ENCODE results near the gene UTY. TPM values are rescaled to one million over a fixed set of nuclear protein-coding genes. Genes with fewer than 3 reads are reported as not detected.

The UTY gene
- total RNA-seq, 1 donor from 2014 or later: 8.8 TPM

DNA sequence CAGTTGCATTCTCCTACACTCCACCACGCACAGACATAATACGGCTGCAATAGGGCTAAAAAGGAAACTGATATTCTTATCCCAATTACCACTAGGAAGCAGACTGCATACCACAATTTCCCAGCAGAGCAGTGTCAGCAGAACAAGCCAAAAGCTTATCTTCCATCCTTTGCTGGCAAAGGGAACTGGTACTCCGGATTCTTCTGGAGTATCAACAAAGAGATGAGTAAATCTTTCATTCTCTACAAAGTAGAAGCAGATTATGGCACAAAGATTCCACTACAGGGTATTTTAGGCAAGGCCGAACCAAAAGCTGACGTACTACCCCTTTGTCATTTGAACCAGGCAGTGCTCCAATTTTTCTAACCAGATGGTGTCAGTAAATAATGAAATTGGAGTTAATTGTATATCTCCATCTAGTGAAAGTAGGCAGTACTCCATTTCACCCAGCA is 56.5 kb downstream of the UTY start:
- DNase-seq (ENCODE audit: missing footprints) (no peak), ATAC-seq (peak; percentile 80)
- intact Hi-C loops (cut with DNase I): no loop called here

DNA sequence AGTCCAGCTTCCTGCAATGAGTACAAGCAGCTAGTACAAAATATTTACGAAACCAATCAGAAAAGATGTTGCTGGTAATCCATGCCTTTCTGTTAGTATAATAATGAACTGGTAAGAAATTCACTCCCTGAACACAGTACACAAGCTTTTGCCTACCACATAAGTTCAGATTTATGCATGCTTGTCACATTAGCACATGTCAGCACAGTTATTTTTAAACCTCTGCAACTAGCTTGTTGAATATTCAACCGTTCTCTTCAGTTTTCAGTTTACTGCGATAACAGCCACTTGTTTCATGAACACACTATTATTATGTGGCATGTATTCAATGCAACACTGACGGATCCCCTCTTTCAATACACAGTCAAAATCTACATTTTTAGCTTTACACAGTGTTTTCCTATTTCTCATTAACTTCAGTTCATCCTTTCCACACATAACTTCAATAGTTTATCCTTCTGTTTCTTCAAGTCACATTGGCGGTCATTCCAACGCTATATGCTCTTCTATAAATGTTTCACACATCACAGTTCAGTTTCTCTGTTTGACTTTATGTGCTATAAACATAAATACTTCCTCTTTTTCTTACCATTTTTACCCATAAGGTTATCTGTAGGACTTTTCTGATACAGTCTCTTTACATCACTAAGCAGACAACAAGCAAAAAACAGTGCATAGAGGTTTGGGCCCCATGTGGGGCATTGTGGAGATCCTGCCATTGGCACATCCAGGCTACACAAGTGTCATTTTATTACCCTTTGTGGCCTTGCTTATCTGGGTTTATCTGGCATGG is 62.8 kb downstream of the UTY start:
- ATAC-seq (no peak), DNase-seq (ENCODE audit: missing footprints) (no peak)
- intact Hi-C loops (cut with DNase I): no loop called here

DNA sequence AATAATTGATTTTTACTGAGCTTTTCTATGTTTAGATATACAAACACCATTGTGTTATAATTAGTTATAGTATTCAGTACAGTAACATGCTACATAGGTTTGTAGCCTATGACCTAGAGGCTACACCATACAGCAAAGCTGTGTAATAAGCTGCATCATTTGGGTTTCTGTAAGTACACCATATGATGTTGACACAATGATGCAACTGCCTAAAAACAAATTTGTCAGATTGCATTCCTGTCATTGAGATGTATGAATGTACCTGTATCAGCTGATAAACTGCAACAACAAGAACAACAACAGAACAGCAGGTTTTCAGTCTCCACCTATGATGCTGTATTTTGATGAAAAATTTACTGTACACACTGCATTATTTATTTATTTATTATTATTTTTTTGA is 64.3 kb downstream of the UTY start:
- ATAC-seq: no peak
- DNase-seq (ENCODE audit: missing footprints): no peak
- intact Hi-C loops (cut with DNase I): no loop called here

DNA sequence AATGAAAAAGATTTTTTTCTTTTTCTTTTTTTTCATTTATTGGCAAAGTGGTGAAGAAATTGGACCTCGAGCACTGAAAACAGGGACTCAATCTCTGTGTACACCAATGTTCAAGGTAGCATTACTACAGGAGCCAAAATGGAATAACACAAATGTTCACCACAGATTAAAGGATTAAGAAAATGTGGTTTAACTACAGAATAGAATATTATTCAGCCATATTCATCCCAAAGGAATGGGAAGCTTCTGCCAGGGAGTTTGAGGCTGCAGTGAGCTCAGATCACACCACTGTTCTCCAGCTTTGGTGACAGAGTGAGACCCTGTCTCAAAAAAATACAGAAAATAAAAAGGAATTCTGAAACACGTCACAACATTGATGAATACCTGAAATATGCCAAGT is 81.0 kb downstream of the UTY start:
- intact Hi-C loops (cut with DNase I): no loop called here
- ATAC-seq: no peak
- no peak for DNase-seq (ENCODE audit: missing footprints)

DNA sequence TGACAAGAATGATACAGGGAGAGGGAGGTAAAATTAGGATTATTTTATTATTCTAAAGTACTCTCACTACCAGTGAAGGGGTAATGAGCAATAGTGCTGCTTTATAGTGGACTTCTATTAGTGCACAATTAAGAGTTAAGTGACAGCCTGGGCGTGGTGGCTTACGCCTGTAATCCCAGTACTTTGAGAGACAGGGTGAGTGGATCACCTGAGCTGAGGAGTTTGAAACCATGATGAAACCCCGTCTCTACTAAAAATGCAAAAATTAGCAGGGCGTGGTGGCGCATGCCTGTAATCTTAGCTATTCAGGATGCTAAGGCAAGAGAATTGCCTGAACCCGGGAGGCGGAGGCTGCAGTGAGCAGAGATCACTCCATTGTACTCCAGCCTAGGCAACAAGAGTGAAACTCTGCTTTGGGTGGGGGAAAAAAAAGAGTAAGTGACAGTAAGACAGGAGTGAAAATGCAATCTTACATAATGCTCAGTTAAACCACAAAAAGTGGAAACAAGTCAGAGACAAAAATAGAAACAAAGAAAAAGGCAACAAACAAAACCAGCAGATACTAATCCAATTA is 98.6 kb downstream of the UTY start:
- DNase-seq (ENCODE audit: missing footprints) (no peak), ATAC-seq (no peak)
- intact Hi-C loops (cut with DNase I): no loop called here

DNA sequence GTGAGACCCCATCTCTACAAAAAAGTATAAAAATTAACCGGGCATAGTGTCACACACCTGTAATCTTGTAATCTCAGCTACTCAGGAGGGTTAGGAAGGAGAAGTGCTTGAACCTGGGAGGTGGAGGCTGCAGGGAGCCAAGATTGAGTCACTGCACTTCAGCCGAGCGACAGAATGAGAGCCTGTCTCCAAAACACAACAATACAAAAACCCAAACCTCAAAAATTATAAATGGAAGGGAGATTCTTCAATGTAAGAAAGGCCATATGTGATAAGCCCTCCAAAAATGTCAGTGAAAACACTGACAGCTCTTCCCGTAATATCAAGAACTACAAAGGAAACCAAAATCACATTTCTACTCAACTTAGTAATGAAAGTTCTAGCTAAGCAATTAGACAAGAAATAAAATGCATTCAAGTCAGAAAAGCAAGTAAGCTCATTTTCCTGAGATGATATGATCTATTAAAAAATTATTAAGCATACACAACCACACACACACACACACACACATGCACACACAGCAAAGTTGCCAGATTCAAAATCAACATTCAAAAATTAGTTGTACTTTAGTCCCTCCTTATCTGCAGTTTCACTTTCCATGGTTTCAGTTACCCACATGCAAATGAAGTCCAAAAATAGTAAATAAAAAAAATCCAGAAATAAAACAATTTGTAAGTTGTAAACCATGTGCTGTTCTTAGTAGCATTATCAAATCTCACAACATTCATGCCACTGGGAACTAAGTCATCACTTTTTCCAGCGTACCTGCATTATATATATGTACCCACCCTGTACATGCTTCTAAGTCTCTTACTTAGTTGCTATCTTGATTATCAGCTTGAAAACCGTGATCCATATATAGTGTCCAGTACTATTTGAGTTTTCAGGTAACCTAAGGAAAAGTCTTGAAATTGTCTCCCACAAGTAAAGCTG is 108.7 kb downstream of the UTY start:
- intact Hi-C loops (cut with DNase I): no loop called here
- ATAC-seq (no peak), DNase-seq (ENCODE audit: missing footprints) (no peak)

DNA sequence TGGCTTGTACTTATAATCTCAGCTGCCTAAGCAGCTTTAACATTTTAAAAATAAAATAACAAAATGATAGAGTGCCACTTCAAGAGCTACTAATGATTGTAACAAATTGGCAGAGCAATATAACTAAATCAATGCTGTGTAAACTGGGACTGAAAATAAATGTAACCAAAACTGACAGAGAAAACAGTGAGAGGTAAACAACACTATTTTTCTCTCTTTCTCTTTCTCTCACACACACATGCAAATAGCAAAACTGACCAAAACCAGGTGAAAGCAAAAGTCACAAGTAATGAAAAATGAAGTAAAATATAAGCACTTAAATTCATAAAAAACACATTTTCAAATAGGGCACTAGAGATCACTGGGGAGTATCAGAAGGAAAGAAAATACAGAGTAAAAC is 109.6 kb downstream of the UTY start:
- ATAC-seq (no peak), DNase-seq (ENCODE audit: missing footprints) (no peak)
- intact Hi-C loops (cut with DNase I): no loop called here

DNA sequence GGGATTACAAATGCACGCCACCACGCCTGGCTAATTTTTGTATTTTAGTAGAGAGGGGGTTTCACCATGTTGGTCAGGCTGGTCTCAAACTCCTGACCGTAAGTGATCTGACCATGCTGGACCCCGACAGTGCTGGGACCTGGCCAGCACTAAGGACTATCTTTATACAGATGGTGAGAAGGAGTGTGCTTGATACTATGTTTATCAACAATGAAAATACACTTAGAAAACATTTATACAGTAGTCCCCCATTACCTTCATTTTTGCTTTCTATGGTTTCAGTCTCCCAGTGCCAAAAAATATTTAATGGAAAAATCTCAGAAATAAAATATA is 111.4 kb downstream of the UTY start:
- intact Hi-C loops (cut with DNase I): no loop called here
- DNase-seq (ENCODE audit: missing footprints) (no peak), ATAC-seq (no peak)

DNA sequence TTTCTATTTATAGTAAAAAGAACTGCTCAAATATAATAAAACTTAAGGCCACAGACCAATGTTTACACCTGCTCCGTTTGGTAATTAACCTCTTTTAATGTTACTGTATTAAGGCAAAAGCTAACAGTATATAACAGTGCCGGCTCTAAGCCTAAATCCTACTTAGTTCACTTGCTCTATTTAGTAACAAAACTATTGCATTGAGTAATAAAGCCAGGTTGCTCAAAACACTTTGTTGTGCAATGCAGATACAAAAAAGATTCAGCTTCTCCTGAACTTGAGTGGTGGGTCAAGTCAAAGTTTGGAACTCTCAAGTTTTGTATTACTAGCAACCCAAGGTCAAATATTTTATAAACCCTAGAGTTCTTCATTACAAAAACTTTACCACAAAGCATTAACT is 116.2 kb downstream of the UTY start:
- intact Hi-C loops (cut with DNase I): no loop called here
- DNase-seq (ENCODE audit: missing footprints) (no peak), ATAC-seq (no peak)

DNA sequence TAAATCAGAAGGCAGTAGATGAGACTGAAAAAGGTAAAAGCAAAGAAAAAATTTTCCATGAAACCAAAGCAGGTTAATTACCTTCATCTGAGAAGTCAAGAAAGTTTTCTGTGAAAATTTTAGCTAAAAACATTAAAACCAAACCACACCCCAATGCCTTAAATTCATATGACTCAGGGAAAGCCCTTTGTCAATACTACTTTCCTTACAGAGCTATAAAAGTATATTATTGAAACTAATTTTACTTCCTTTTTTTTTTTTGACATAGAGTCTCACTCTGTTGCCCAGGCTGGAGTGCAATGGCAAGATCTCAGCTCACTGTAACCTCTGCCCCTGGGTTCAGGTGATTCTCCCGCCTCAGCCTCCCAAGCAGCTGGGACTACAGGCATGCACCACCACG is 117.2 kb downstream of the UTY start:
- intact Hi-C loops (cut with DNase I): no loop called here
- no peak for ATAC-seq
- DNase-seq (ENCODE audit: missing footprints): no peak

DNA sequence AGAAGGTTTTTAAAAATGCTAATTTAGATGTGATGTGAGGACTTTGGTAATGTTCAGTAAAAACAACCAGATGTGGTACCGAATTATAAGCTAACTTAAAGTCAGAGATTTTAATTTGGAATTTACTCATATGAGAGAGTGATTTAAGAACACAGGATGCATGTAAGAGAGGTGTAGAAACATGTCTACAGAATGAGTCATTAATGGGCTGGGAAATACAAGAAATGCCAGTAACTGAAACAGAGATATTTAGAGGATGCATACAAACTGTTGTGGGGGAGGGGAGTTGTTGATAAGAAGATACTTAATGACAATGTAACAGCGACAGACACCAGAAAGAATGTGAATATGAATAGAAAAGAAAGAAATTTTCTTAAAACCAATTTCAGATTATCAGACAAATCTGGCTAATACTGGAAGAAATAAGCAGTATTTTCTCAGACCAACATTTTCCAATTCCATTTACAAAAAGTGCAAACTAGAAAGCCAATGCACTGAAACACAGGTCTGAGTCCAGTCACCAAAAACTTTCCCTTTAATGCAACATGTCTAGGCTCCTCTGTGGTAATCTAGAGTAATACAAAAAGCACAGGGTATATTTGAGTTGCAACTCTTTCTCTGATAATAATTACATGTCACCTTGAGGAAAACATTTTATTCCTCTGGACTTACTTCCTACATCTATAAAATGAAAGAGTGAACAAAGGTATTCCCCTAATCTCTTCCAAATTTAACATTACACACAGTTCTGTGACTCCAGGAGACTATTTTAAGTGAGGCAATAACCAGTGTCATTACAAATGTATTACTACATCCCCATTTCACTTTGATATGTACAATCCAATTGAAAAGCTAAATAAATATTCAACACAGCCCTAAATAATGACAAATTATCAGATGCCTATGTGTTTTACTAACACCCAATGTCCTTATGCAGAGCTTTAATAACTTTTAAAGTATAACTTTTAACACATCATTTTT is 117.9 kb downstream of the UTY start:
- intact Hi-C loops (cut with DNase I): no loop called here
- DNase-seq (ENCODE audit: missing footprints) (no peak), ATAC-seq (no peak)

DNA sequence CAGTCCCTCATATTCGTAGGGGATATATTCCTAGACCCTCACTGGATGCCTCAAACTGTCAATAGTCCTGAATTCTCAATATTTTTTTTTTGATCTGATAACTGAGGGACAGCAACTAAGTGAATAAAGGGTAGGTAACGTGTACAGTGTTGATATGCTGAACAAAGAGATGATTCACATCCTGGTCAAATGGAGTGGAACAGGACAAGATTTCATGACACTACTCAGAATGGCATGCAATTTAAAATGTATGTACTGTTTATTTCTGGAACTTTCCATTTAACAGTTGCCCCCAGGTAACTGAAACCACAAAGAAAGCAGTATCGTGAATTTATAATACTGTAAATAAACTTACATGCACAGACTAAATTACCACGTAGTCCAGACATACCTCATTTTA is 128.4 kb downstream of the UTY start:
- intact Hi-C loops (cut with DNase I): no loop called here
- no peak for ATAC-seq
- no peak for DNase-seq (ENCODE audit: missing footprints)

DNA sequence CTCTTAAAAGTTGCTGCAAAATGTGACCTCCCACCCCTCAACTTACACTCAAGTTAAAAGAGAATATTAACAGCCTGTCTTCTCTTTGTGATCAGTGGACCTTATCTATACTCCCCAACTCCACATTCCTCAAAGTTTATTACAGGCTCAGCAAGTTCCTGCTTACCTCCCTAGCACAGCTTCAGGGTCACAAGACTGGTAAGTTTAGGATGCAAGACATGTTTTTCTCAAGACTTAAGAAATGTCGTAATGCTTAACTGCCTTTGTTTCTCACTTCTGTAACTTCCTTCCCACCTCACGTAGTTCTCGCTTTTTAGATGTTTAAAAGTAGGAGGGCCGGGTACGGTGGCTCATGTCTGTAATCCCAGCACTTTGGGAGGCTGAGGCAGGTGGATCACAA is 132.7 kb downstream of the UTY start:
- DNase-seq (ENCODE audit: missing footprints) (no peak), ATAC-seq (no peak)
- intact Hi-C loops (cut with DNase I): no loop called here

DNA sequence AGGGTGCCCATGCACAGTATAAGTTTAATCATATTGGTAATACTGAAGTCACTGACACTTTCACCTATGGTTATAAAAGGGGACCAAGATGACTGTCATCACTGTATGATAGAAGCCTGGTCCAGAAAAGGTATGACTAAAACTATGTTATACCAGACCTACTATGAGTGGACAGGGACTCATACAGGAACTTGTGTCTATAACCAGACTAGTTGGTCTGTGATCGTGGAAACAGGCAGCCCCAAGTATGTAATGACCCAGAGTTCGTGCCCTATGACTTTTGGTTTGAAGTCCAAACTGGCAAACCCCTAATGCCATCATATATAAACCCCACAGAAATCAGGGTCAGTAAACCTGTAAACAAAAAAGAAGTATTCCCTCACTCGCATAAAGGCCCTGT is 134.3 kb downstream of the UTY start:
- DNase-seq (ENCODE audit: missing footprints) (no peak), ATAC-seq (no peak)
- intact Hi-C loops (cut with DNase I): no loop called here

DNA sequence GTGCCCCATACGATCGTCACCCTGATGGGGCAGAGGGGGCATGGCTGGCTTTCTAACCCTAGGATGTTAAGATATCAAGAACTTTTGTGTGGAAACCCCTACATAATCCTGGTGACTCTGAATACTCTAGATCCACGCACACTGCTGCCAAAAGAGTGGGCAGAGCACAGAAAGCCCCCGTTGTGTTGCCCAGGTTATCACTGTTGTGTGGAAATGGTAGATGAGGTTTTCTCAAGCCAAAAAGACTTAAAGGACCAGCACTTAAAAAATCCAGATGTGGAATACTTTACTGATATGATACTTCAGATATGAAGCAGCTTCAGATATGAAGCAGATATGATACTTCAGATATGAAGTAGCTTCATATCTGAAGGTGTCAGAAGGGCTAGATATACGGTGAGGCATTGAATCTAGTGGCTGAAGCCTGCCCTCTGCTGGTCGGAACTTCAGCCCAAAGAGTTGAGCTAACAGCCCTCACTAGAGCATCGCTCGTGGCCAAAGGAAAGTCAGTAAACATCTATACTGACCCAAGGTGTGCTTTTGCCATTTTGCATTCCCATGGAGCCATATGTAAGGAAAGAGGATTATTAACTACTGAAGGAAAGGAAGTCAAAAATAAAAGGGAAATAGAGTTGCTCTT is 136.4 kb downstream of the UTY start:
- DNase-seq (ENCODE audit: missing footprints) (no peak), ATAC-seq (peak; percentile 60)
- intact Hi-C loops (cut with DNase I): no loop called here

DNA sequence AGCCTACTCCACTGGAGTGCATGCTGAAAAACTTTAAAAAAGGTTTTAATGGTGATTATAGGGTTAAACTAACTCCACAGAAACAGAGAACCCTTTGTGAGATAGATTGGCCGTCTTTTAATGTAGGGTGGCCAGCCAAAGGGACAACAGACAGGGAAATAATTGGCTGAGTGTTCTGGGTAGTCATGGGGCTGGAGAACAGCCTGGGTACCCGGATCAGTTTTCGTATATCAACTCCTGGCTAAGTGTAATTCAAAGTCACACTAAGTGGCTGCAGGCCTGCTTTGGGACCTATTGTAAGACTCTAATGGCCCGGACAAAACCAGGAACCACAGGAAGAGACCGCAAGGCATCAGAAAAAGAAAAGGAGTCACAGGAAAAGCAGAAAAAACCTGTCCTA is 139.9 kb downstream of the UTY start:
- DNase-seq (ENCODE audit: missing footprints) (no peak), ATAC-seq (peak; percentile 70)
- intact Hi-C loops (cut with DNase I): no loop called here

DNA sequence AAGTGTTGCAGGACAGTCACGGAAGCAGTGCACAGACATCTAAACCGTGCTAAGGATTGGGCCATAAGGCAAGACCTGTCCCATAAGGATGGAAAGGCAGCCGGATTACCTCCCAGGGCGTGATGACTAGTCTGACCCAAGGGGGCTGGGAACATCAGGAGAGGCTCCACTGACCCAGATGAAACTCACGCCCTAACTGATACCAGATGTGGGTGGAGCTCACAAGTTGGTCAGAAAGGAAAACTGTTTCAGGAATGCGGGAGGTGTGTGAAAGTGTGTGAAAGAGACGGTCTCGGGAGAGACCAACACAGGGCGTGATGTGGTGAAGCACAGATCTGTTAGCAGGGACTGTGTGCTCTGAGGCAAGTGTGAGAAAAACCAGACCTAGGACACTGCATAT is 140.5 kb downstream of the UTY start:
- ATAC-seq (peak; percentile 34), DNase-seq (ENCODE audit: missing footprints) (no peak)
- intact Hi-C loops (cut with DNase I): no loop called here

DNA sequence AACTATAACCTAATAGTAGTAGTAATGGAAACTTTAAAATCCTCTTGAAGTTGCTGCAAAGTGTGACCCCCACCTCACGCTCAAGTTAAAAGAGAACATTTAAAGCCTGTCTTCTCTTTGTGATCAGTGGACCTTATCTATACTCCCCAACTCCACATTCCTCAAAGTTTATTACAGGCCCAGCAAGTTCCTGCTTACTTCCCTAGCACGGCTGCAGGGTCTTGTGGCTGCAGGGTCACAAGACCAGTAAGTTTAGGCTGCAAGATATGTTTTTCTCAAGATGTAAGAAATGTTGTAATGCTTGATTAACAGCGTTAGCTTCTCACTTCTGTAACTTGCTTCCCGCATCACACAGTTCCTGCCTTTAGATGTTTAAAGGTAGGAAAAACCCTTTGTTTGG is 141.1 kb downstream of the UTY start:
- ATAC-seq (no peak), DNase-seq (ENCODE audit: missing footprints) (no peak)
- intact Hi-C loops (cut with DNase I): no loop called here
